ENCODE results near the gene SLC16A8. TPM values are rescaled to one million over a fixed set of nuclear protein-coding genes. Genes with fewer than 3 reads are reported as not detected.

SLC16A8 gene
- total and polyA plus RNA-seq, 9 of the 15 experiments (the other 6 are each of a cell fraction or from before 2014, with no cell fraction given): not detected

DNA sequence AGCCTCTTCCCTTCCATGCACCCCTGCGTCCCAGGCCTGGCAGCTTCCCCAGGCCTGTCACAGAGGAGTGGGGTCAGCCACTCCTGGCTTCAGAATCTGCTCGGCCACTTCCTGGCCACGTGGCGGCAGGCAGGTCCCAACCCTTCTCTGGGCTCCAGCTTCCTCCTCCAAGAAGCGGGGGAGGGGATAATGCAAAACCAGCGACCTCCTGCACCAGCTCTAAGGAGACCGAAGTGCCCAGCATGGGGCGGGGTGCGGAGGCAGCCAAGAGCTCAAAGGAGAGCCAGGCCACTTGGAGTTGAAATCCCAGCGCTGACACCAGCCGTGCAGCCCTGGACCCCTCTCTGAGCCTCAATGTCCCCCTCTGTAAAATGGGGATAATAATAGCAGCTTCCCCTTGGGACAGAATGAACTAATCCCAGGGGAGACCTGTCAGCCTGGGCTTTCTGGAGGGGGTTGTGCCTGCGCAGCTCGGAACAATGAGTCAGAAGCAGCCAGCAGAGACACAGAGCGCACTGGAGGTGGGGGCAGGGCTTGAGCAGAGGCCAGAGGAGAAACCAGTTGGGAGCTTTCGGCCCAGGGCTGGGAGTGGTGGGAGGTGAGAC, 49.6 kb downstream of the SLC16A8 start (continued):
- TF ChIP-seq, protein P1, sequence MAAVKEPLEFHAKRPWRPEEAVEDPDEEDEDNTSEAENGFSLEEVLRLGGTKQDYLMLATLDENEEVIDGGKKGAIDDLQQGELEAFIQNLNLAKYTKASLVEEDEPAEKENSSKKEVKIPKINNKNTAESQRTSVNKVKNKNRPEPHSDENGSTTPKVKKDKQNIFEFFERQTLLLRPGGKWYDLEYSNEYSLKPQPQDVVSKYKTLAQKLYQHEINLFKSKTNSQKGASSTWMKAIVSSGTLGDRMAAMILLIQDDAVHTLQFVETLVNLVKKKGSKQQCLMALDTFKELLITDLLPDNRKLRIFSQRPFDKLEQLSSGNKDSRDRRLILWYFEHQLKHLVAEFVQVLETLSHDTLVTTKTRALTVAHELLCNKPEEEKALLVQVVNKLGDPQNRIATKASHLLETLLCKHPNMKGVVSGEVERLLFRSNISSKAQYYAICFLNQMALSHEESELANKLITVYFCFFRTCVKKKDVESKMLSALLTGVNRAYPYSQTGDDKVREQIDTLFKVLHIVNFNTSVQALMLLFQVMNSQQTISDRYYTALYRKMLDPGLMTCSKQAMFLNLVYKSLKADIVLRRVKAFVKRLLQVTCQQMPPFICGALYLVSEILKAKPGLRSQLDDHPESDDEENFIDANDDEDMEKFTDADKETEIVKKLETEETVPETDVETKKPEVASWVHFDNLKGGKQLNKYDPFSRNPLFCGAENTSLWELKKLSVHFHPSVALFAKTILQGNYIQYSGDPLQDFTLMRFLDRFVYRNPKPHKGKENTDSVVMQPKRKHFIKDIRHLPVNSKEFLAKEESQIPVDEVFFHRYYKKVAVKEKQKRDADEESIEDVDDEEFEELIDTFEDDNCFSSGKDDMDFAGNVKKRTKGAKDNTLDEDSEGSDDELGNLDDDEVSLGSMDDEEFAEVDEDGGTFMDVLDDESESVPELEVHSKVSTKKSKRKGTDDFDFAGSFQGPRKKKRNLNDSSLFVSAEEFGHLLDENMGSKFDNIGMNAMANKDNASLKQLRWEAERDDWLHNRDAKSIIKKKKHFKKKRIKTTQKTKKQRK (IDR thresholded peaks at IDR 0.05; ENCODE audit: borderline replicate concordance, low read depth, low read length): no peak
- TF ChIP-seq THRAP3 (IDR thresholded peaks at IDR 0.05; ENCODE audit: borderline replicate concordance): no peak
- no peak for TF ChIP-seq PTBP1 (IDR thresholded peaks at IDR 0.05; ENCODE audit: low read depth, low read length)
- no peak for TF ChIP-seq TEAD2 (tag; IDR thresholded peaks at IDR 0.05)
- no peak for TF ChIP-seq CCNT2 (IDR thresholded peaks at IDR 0.05; ENCODE audit: borderline replicate concordance, extremely low read depth, insufficient read length, low read depth, low read length)
- TF ChIP-seq IRF2 (CRISPR knock-in tag; IDR thresholded peaks at IDR 0.05): no peak
- TF ChIP-seq TAF7 (tag; IDR thresholded peaks at IDR 0.05): no peak
- no peak for TF ChIP-seq BRD4 (IDR thresholded peaks at IDR 0.05)
- TF ChIP-seq, protein P2, sequence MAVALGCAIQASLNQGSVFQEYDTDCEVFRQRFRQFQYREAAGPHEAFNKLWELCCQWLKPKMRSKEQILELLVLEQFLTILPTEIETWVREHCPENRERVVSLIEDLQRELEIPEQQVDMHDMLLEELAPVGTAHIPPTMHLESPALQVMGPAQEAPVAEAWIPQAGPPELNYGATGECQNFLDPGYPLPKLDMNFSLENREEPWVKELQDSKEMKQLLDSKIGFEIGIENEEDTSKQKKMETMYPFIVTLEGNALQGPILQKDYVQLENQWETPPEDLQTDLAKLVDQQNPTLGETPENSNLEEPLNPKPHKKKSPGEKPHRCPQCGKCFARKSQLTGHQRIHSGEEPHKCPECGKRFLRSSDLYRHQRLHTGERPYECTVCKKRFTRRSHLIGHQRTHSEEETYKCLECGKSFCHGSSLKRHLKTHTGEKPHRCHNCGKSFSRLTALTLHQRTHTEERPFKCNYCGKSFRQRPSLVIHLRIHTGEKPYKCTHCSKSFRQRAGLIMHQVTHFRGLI (CRISPR knock-in tag; IDR thresholded peaks at IDR 0.05): no peak
- TF ChIP-seq NFRKB (IDR thresholded peaks at IDR 0.05; ENCODE audit: low read depth): no peak
- TF ChIP-seq HMG20A (CRISPR knock-in tag; conservative IDR thresholded peaks at IDR 0.05): no peak
- no peak for TF ChIP-seq ZBTB8A (IDR thresholded peaks at IDR 0.05; ENCODE audit: partially characterized antibody)
- TF ChIP-seq TEAD4 (IDR thresholded peaks at IDR 0.05; ENCODE audit: low read length): no peak
- TF ChIP-seq TEAD4 (CRISPR knock-in tag; IDR thresholded peaks at IDR 0.05; ENCODE audit: borderline replicate concordance): no peak
- no peak for TF ChIP-seq ZNF124 (CRISPR knock-in tag; IDR thresholded peaks at IDR 0.05)
- no peak for TF ChIP-seq HIVEP1 (CRISPR knock-in tag; IDR thresholded peaks at IDR 0.05)
- TF ChIP-seq RHOXF2B (CRISPR knock-in tag; conservative IDR thresholded peaks at IDR 0.05): no peak
- TF ChIP-seq CBX8 (IDR thresholded peaks at IDR 0.05; ENCODE audit: borderline replicate concordance, extremely low read depth, low read depth, low read length, poor library complexity, severe bottlenecking): no peak
- TF ChIP-seq XRCC3 (IDR thresholded peaks at IDR 0.05): no peak
- TF ChIP-seq MXI1 (IDR thresholded peaks at IDR 0.05; ENCODE audit: low read depth, low read length): no peak
- no peak for TF ChIP-seq ATF4 (CRISPR knock-in tag; IDR thresholded peaks at IDR 0.05)
- no peak for TF ChIP-seq RBM15 (IDR thresholded peaks at IDR 0.05; ENCODE audit: insufficient read depth, low read length)
- no peak for TF ChIP-seq HNRNPUL1 (IDR thresholded peaks at IDR 0.05; ENCODE audit: low read length)
- no peak for TF ChIP-seq TCF7 (IDR thresholded peaks at IDR 0.05; ENCODE audit: borderline replicate concordance)
- no peak for TF ChIP-seq SMARCC2 (IDR thresholded peaks at IDR 0.05; ENCODE audit: low read depth)
- TF ChIP-seq POLR2G (IDR thresholded peaks at IDR 0.05; ENCODE audit: low read depth, low read length): peak; percentile 77
